Stimulated activated memory B cell treated with anti-CD40 and anti-IgM and Interleukin-4, amounts not matched to agents 10 μg/mL and 1 μg/mL and 100 μg/mL, for 72 hours (primary cell): ENCODE results near the gene RAB26.

Source experiments
- ATAC-seq: fragments of 150-1000 bp; cut with Tn5 transposase; 2 replicates; pipeline ENCODE4 v1.10.0; 2021
- H3K27ac Mint-ChIP-seq: one replicate; pipeline ENCODE4 v1.8.0; 2022; ENCODE audit warnings: mild to moderate bottlenecking, mixed read lengths
- H3K27me3 Mint-ChIP-seq: one replicate; pipeline ENCODE4 v1.8.0; 2022; ENCODE audit warnings: mixed read lengths
- H3K36me3 Mint-ChIP-seq: one replicate; pipeline ENCODE4 v1.8.0; 2022; ENCODE audit warnings: mixed read lengths
- H3K4me1 Mint-ChIP-seq: one replicate; pipeline ENCODE4 v1.8.0; 2022; ENCODE audit warnings: mixed read lengths
- H3K4me3 Mint-ChIP-seq: one replicate; pipeline ENCODE4 v1.8.0; 2022; ENCODE audit warnings: mild to moderate bottlenecking, moderate library complexity, mixed read lengths
- H3K9me3 Mint-ChIP-seq: one replicate; pipeline ENCODE4 v1.8.0; 2022; ENCODE audit warnings: mixed read lengths

The RAB26 gene

DNA sequence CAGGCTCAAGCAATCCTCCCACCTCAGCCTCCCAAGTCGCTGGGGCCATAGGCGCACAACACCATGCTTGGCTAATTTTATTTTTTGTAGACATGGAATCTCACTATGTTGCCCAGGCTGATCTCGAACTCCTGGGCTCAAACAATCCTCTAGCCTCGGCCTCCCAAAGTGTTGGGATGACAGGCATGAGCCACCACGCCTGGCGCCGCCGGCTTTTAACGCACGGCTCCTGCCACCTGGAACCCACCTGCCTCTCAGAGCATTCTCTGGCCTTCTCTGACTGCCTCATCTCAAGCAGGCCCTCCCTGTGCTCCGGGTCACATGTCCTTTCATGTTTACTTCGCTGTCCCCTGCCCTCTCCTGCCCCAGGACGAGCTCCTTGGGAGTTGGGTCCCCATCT lies 37.6 kb downstream of the RAB26 start:
- H3K27me3 Mint-ChIP-seq = peaks cover 12% of the 10 kb centered on the region
- no peak for ATAC-seq
- H3K27ac Mint-ChIP-seq = no peak overlapping the region

DNA sequence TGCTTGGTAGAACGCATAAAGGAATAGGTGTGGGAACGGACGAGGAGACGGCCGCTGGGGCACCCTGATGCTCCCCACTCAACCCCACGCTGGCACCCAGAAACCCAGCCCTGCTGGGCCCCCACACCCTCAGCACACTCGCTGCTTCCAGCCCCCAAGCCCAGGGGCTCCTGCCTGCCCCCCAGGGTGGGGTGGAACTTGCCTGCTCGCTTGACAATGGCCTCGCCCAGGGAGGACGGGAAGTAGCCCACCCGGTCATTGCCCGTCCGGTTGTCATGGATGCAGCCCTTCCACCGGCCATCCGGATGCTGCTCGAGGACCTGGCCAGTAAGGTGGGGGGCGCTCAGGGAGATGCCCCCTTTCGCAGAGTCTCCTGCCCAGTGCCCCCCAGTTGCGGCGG lies 38.1 kb downstream of the RAB26 start:
- peaks cover 18% of the 10 kb centered on the region for H3K4me1 Mint-ChIP-seq
- H3K27me3 Mint-ChIP-seq = peaks cover 14% of the 10 kb centered on the region
- H3K36me3 Mint-ChIP-seq = no peaks in the 10 kb centered on the region
- peak; percentile 13 for ATAC-seq
- H3K9me3 Mint-ChIP-seq = no peaks in the 10 kb centered on the region
- no peak overlapping the region for H3K27ac Mint-ChIP-seq
- no peak overlapping the region for H3K4me3 Mint-ChIP-seq

More for the DNA sequence above, 37.6 kb downstream of the RAB26 start:
- Mint-ChIP-seq H3K36me3 (no peaks in the 10 kb centered on the region), H3K9me3 (no peaks in the 10 kb centered on the region), H3K4me3 (no peak overlapping the region), H3K4me1 (peaks cover 18% of the 10 kb centered on the region)

DNA sequence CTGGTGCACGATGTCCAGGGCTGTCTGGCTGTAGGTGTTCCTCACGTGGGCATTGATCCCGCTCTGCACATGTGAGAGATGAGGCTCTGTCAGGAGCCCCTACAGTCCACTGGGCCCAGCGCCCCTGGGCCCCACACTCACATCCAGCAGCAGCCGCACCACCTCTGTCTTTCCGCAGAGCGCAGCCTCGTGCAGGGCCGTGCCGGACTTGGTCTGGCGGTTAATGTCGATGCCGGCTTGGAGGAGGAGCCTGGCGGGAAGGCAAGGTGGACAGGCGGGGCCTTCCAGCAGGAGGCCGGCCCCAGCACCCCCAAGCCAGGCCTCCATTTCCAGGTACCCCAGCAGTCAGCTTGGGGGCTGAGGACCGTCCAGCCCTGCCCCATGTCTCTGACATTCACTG lies 38.8 kb downstream of the RAB26 start:
- H3K27me3 Mint-ChIP-seq = peaks cover 22% of the 10 kb centered on the region
- H3K9me3 Mint-ChIP-seq = no peaks in the 10 kb centered on the region
- no peak overlapping the region for H3K27ac Mint-ChIP-seq
- H3K36me3 Mint-ChIP-seq = no peaks in the 10 kb centered on the region
- ATAC-seq = no peak
- H3K4me1 Mint-ChIP-seq = peaks cover 18% of the 10 kb centered on the region
- H3K4me3 Mint-ChIP-seq = no peak overlapping the region

DNA sequence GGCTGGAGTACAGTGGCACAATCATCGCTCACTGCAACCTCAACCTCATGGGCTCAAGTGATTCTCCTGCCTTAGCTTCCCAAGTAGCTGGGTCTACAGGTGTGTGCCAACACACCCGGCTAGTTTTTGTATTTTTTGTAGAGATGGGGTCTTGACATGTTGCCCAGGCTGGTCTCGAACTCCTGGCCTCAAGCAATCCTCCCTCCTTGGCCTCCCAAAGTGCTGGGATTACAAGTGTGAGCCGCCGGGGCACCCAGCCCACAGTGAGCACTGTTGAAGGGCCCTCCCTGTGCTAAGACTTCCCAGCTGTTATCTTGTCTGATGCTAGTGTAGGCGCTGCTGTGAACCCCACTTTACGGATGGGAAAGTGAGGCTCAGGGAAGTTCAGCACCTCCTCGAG lies 40.0 kb downstream of the RAB26 start:
- H3K4me3 Mint-ChIP-seq = no peak overlapping the region
- H3K27ac Mint-ChIP-seq = no peak overlapping the region
- peaks cover 13% of the 10 kb centered on the region for H3K4me1 Mint-ChIP-seq
- no peaks in the 10 kb centered on the region for H3K9me3 Mint-ChIP-seq
- ATAC-seq = no peak
- peaks cover 30% of the 10 kb centered on the region for H3K27me3 Mint-ChIP-seq
- no peaks in the 10 kb centered on the region for H3K36me3 Mint-ChIP-seq

DNA sequence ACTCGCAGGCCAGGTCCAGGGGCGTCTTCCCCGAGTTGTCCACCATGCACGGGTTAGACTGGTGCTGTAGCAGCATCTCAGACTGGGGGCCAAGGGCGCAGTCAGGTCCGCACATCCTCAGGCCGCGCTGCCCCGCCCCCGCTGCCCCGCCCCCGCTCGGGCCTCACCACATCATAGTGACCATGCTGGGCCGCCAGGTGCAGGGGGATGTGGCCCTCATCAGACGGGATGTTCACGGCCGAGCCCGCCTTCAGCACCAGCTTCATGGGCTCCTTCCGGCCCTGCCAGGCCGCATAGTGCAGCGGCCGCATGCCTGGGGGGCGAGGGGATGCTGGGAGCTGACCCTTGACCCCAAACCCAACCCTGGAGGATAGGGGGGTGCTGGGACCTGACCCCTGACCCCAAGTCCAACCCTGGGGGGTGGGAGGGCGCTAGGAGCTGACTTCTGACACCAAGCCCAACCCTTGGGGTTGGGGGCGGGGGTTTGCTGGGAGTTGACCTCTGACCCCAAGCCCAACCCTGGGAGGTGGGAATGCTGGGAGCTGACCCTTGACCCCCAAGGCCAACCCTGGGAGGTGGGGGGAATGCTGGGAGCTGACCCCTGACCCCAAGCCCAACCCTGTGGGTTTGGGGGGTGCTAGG lies 40.9 kb downstream of the RAB26 start:
- Mint-ChIP-seq H3K9me3 (no peaks in the 10 kb centered on the region), H3K36me3 (no peaks in the 10 kb centered on the region), H3K4me3 (no peak overlapping the region), H3K27me3 (peaks cover 34% of the 10 kb centered on the region), H3K27ac (no peak overlapping the region), H3K4me1 (peaks cover 5% of the 10 kb centered on the region)
- no peak for ATAC-seq

DNA sequence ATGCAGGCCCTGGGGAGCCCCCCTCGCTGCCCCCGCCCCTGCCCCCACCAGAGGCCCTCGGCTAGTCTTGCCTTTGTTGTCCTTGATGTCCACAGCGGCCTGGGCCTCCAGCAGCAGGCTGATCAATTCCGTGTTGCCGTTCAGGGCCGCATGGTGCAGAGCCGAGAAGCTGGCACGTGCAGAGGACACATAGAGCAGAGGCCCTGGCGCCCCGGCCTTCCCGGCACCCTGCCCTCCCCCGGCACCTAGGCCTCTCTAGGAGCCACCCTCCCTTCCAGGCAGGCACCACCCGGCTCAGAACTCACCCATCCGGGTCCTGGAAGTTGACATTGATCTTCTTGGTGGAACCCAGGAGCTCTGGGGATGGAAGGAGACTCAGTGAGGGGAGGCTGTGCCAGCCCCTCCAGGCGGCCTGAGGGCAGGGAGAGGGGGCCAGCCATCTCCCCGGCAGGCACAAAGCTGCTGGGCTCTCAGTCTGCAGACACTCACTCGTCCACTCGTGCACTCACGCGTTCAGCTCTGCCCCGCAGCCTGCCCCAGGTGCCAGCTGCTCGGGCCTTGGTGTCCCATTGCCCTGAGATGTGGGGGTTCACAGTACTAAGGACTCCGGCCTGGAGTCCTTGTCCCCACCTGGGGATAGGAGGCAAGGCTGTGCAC lies 41.7 kb downstream of the RAB26 start:
- no peak for ATAC-seq
- peak overlapping the region; percentile 46 for H3K27ac Mint-ChIP-seq

DNA sequence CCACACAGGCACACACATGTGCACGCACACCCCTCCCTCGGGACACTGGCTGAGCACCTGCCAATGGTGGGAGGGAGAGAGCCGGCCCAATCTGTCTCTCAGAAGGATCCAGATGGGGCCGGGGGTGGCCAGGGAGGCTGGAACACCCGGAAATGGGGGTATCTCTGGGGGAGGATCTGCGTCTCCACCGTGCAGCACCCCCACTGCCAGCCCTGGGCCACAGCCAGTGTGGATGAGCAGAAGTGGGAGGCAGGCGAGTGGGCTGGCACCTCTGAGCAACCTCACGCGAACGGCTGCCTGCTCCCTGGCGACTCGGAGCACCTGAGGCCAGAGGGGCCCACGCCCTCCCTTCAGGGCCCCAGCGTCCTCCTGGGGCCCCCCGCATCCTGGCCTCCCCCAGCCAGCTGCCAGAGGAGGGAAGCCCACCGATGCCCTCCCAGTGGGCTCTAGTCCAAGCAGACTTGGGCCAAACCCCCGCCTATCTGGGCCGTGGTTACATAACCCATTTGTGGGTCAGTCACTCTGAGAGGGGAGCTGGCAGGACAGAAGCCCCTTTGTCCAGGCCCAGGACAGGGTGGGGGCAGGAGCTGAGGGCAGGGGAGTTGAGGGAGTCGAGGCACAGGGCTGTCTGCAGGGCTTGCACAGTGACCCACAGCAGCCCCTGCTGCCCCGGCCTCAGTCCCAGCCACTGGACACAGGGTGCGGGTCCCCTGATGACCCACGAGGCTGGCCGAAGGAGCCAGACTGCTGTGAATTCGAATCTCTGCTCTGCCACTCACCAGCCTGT lies 42.4 kb downstream of the RAB26 start:
- no peak overlapping the region for H3K4me3 Mint-ChIP-seq
- H3K27me3 Mint-ChIP-seq = peaks cover 40% of the 10 kb centered on the region
- no peak for ATAC-seq
- H3K27ac Mint-ChIP-seq = peak overlapping the region; percentile 46
- H3K4me1 Mint-ChIP-seq = peaks cover 11% of the 10 kb centered on the region
- no peaks in the 10 kb centered on the region for H3K9me3 Mint-ChIP-seq
- H3K36me3 Mint-ChIP-seq = no peaks in the 10 kb centered on the region

More for the DNA sequence above, 41.7 kb downstream of the RAB26 start:
- Mint-ChIP-seq H3K27me3 (peaks cover 34% of the 10 kb centered on the region), H3K9me3 (no peaks in the 10 kb centered on the region), H3K4me3 (no peak overlapping the region), H3K36me3 (no peaks in the 10 kb centered on the region), H3K4me1 (peaks cover 5% of the 10 kb centered on the region)

DNA sequence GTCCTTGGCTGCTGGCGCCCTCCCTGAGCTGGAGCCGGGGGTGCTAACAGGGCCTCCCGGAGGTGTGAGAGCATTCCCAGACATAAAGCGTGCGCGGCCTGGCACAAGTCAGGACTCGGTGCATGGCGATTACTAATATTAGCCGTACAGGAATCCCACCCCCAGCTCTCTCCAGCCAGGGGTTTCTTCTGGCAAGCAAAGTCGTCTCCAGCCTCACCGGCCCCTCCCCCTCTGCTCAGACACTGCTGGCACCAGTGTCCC lies 43.0 kb downstream of the RAB26 start:
- H3K9me3 Mint-ChIP-seq = no peaks in the 10 kb centered on the region

DNA sequence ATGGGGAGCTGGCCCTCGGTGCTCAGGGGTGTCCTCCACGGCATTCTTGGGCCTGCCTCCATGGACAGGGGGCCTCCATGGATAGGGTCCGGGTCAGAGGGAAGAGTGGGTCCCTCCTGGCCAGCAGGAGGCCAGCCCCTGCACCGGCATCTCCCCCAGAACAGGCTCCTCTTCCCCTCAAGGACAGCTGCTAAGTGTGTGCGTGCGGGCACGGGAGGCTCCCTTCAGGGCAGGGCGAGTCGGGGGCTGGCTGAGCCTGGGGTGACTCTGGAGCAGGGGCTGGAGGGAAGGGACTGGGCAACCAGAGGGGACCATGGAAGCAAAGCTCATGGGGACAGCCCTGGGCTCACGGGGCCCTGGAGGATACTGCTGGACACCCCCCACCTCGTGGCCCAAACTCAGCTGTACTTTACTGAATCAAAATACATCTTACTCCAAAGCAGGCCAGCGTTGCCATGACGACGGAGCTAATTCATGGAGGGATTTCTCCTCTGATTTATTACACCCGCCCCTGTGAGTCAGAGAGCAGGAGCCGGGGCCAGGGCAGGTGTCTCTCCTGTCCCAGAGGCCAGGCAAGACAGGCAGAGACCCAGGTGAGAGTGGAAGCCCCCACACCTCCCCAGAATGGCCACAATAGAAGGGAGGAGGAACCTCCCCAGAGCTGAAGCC lies 45.9 kb downstream of the RAB26 start:
- H3K27me3 Mint-ChIP-seq = peaks cover 65% of the 10 kb centered on the region
- ATAC-seq = no peak
- H3K4me1 Mint-ChIP-seq = peaks cover 17% of the 10 kb centered on the region
- no peak overlapping the region for H3K27ac Mint-ChIP-seq
- no peaks in the 10 kb centered on the region for H3K9me3 Mint-ChIP-seq
- no peaks in the 10 kb centered on the region for H3K36me3 Mint-ChIP-seq
- no peak overlapping the region for H3K4me3 Mint-ChIP-seq

More for the DNA sequence above, 43.0 kb downstream of the RAB26 start:
- Mint-ChIP-seq H3K4me3 (no peak overlapping the region), H3K36me3 (no peaks in the 10 kb centered on the region), H3K27me3 (peaks cover 40% of the 10 kb centered on the region), H3K4me1 (peaks cover 11% of the 10 kb centered on the region), H3K27ac (no peak overlapping the region)
- no peak for ATAC-seq

DNA sequence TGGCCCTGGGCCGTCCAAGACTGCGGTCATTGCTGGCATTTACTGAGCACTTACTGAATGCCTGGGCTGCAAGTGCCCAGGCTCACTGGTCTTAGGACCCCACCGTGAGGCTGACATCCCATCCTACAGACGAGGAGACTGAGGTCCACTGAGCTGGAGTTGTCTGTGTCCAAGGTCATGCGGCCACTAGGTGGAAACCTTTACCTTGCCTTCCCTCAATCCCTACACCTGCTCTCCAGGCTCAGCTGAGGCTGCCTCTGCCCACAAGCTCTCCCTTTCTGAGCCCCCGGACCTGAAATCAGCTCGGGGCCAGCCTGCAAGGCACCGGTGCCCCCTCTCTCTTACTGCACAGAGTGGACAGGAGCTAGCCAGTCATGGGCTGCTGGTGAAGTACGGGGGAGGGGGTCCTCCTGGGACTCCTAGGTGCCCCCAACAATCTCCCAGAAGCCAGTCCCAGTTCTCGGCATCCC lies 46.5 kb downstream of the RAB26 start:
- Mint-ChIP-seq H3K27me3 (peaks cover 68% of the 10 kb centered on the region), H3K9me3 (no peaks in the 10 kb centered on the region), H3K36me3 (no peaks in the 10 kb centered on the region), H3K27ac (no peak overlapping the region), H3K4me3 (no peak overlapping the region), H3K4me1 (peaks cover 17% of the 10 kb centered on the region)
- ATAC-seq = peak; percentile 60

DNA sequence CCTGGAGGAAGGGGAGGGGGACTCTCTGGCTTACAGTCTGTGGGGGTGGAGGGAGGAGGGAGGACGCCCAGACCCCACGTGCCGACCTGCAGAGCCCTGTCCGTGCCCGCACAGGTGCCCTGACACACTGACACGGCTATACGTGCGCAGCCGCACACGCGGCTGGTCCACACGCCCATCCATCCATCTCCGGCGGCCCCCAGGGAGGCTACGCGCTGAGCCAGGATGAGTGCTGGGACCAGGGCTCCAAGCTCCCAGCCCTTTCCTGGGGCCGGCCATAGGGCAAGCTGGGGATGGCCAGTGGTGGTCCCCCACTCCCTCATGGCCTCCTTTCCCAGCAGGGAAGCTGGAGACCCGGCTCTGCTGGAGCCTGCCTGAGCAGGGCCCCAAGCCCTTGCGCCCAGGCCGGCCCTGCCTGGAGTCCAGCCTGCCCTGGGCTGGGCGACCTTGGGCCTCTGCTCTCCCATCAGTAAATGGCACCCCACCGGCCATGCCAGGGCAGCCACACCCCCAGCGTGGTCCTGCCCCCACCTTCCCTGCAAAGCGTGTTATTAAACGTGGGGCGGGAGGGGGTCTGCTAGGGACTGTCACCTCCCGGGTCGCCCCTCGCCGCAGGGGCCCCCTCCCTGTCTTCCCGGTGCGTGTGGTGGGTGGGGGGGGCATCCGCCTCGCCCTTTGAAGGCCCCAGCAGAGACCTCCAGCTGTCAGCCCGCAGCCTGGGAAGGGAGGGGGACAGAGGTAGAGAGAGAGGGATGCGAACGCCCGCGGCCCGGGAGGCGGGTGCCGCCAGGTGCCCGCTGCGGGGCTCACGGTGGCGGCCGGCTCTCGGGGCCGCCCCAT lies 47.1 kb downstream of the RAB26 start:
- Mint-ChIP-seq H3K36me3 (no peaks in the 10 kb centered on the region), H3K9me3 (no peaks in the 10 kb centered on the region), H3K4me1 (peaks cover 17% of the 10 kb centered on the region), H3K4me3 (peak overlapping the region; percentile 50), H3K27me3 (peaks cover 68% of the 10 kb centered on the region), H3K27ac (no peak overlapping the region)
- ATAC-seq = peak; percentile 14

DNA sequence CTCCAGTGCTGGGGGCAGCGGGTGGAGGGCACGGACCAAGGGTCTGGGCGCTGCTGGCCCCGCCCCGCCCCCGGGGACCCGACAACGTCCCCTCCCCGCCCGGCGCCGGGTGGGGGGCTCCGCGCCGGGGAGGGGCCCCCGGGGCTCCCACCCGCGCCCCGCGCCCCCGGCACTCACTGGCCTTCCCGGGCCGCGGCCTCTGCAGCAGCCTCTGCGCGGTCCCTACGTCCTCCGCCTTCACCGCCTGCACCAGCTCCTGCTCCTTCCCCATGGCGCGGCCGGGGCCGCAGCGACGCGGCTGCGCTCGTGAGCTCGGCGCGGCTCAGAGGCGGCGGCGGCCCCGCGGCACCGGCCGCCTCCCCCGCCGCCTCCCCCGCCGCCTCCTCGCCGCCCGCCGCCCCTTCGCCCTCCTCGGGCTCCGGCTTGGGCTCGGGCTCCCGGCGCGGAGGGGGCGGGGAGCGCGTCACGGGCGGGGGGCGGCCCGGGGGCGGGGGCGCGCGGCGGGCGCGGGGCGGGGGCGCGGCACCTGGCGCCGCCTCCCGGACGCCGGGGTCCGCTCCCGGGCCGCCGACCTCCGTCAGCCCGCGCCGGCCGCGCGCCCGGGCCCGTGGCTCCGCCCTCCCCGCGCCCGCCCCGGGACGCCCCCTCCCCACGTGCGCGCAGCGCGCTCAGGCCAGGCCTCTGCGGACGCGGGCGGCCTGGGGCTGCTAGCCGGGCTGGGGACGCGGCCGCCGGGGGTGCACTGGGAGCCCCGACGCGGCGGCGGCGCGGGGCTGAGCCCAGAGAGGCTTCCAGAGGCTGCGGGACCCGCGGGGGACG lies 47.9 kb downstream of the RAB26 start, which contains the start of gene CASKIN1:
Gene CASKIN1 (minus strand): TSS at position 444 of the 819 bp plus-strand sequence. CDS start 173 bp downstream, at position 271.
- H3K4me1 Mint-ChIP-seq = peaks cover 17% of the 10 kb centered on the region
- peaks cover 66% of the 10 kb centered on the region for H3K27me3 Mint-ChIP-seq
- H3K4me3 Mint-ChIP-seq = peak within 1 kb of the TSS; percentile 60
- H3K27ac Mint-ChIP-seq = peak within 1 kb of the TSS; percentile 48
- ATAC-seq = peak; percentile 43
- H3K36me3 Mint-ChIP-seq = no peaks in the 10 kb centered on the region
- no peaks in the 10 kb centered on the region for H3K9me3 Mint-ChIP-seq

DNA sequence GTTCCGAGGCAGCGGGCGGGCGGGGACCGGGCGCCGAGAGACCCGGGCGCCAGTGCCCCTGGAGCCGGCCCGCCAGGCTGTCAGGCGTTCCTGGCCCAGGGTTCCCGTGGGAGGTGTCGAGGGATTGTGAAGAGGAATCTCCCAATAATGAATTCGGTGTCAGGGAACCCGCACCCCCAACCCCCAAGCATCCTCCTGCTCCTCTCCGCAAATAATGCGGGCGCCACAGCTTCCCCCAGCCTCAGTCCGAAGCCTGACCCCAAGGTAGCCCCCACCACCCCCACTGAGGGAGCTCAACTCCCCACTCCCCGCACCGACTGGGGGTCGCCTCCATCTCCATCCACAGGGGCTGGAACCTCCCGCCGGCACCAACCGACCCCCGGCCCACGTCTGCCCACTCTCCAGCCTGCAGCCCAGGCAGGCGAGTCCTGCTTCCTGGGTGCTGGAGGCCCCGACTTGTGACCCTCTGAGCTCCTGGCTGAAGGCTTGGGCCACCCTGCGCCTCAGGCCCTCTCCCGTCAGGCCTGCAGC lies 48.6 kb downstream of the RAB26 start:
- Mint-ChIP-seq H3K27me3 (peaks cover 60% of the 10 kb centered on the region), H3K4me1 (peaks cover 17% of the 10 kb centered on the region), H3K9me3 (no peaks in the 10 kb centered on the region), H3K27ac (peak overlapping the region; percentile 48), H3K4me3 (peak overlapping the region; percentile 60), H3K36me3 (no peaks in the 10 kb centered on the region)
- ATAC-seq = no peak

DNA sequence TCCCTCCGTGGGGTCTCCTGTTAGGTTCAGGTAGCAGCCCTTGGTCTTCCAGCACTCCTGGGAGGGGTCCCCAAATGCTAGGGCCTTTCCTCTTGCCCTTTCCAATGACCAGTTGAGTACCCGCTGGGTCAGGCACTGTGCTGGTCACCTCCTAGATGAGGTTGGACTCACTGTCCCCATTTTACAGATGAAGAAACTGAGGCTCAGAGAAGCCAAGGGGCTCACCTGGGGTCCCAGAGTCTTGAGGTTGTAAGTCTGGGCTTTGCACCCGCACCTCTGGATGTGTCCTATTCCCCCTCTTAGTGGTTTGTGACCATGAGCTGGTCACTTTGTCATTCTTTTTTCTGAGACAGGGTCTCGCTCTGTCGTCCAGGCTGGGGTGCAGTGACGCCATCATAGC lies 49.3 kb downstream of the RAB26 start:
- Mint-ChIP-seq H3K4me3 (no peak overlapping the region), H3K4me1 (peaks cover 17% of the 10 kb centered on the region), H3K27me3 (peaks cover 52% of the 10 kb centered on the region), H3K36me3 (no peaks in the 10 kb centered on the region), H3K27ac (no peak overlapping the region), H3K9me3 (no peaks in the 10 kb centered on the region)
- ATAC-seq = no peak
